ENCODE data around the gene ATXN2L. TPM values are rescaled to one million over a fixed set of nuclear protein-coding genes. Genes with fewer than 3 reads are reported as not detected.

The ATXN2L gene
- total RNA-seq, 1 experiment from 2014 or later: 264 TPM

- H3K4me2 ChIP-seq (ENCODE audit: low read length): peak overlapping the region; percentile 100
- peak overlapping the region; percentile 44 for H3K27ac ChIP-seq (ENCODE audit: low read depth, low read length)
These were observed 56.6 kb downstream of the ATXN2L start for GRCh38 chr16:28879261-28879840.

More at GRCh38 chr16:28879261-28879840, 56.6 kb downstream of the ATXN2L start:
- H2AFZ ChIP-seq (ENCODE audit: low read depth, low read length, poor library complexity, severe bottlenecking): peak overlapping the region; percentile 41
- no peaks in the 10 kb centered on the region for H3K9me2 ChIP-seq (ENCODE audit: insufficient read depth)
- DNase-seq (ENCODE audit: low read depth, low spot score): no peak
- intact Hi-C loops (cut with micrococcal nuclease): loop anchor here (5.0 kb wide), 1 partner anchor 33 kb away; no protein-coding TSS in a partner anchor
- H3K4me3 ChIP-seq (replicated peaks in 1 of 2; ENCODE audit: low read depth in 1 of 2, low read length in 2 of 2): peak overlapping the region; percentile 74 to 93
- no peak for TF ChIP-seq EZH2phosphoT487 (IDR thresholded peaks at IDR 0.05; ENCODE audit: borderline replicate concordance)
- TF ChIP-seq ZBTB33 (IDR thresholded peaks at IDR 0.05; ENCODE audit: extremely low read depth, insufficient replicate concordance, low read length): no peak
- TF ChIP-seq ZNF274 (IDR thresholded peaks at IDR 0.05; ENCODE audit: low read depth, low read length): no peak
- peak; percentile 74 for TF ChIP-seq POLR2A (IDR thresholded peaks at IDR 0.05; ENCODE audit: borderline replicate concordance, extremely low read depth, insufficient read depth, insufficient read length)
- no peak for TF ChIP-seq TCF7L2 (IDR thresholded peaks at IDR 0.05; ENCODE audit: borderline replicate concordance, extremely low read depth, insufficient read depth, insufficient read length)
- CTCF ChIA-PET: no interaction called here
- H3K9ac ChIP-seq (ENCODE audit: low read length): peak overlapping the region; percentile 83
- H3K36me3 ChIP-seq (ENCODE audit: control insufficient read depth in 1 of 2, insufficient read depth in 2 of 2, low read length in 2 of 2): no peaks in the 10 kb centered on the region
- BruUV-seq (replicated peaks): TSS peak; percentile 91
- no peaks in the 10 kb centered on the region for H4K20me1 ChIP-seq (ENCODE audit: insufficient read depth)
- no peaks in the 10 kb centered on the region for H3K79me2 ChIP-seq (ENCODE audit: insufficient read depth, low read length)
- RAD21 ChIA-PET (ENCODE audit: low non-redundant PET in 1 of 2, low total read pairs in 2 of 2, uncharacterized antibody in 2 of 2, unreplicated experiment in 2 of 2): no interaction called here
- no peaks in the 10 kb centered on the region for H3K9me3 ChIP-seq (ENCODE audit: control insufficient read depth in 1 of 2, insufficient read depth in 1 of 2, low read depth in 1 of 2, low read length in 2 of 2)
- peak; percentile 72 for ATAC-seq
- H3K27me3 ChIP-seq (ENCODE audit: insufficient read depth, low read length): no peaks in the 10 kb centered on the region
- peaks cover 5 to 17% of the 10 kb centered on the region in 2 experiments; a peak in 2 of 4 replicates for H3K4me1 ChIP-seq (ENCODE audit: control insufficient read depth in 1 of 2, insufficient read depth in 2 of 2, low read length in 2 of 2)
- POLR2A ChIA-PET: interaction anchor here (0.9 kb wide), 1 partner anchor 14 kb away, joined by 3 read pairs; no protein-coding TSS in a partner anchor
